HG02852 (cell line): Measurements from ENCODE around the gene THSD4.

ENCODE experiments used
- ATAC-seq: cut with Tn5 transposase; IDR thresholded peaks from one replicate; pipeline ENCODE4 v1.9.1; 2021; ENCODE audit warnings: mild to moderate bottlenecking, moderate library complexity; ENCODE audit not compliant: unreplicated experiment

The THSD4 gene

GRCh38 chr15:71598741-71599140 lies 483.5 kb downstream of the THSD4 start:
- no peak for ATAC-seq

- ATAC-seq: no peak
Observed at GRCh38 chr15:71599418-71600151, 484.3 kb downstream of the THSD4 start.

- ATAC-seq: no peak
Observed at GRCh38 chr15:71600237-71600636, 485.0 kb downstream of the THSD4 start.

GRCh38 chr15:71601038-71601834 lies 486.0 kb downstream of the THSD4 start:
- ATAC-seq: no peak

GRCh38 chr15:71603379-71603778 lies 488.1 kb downstream of the THSD4 start:
- ATAC-seq: no peak

- ATAC-seq: no peak
Observed at GRCh38 chr15:71607383-71607782, 492.1 kb downstream of the THSD4 start.

- no peak for ATAC-seq
Observed at GRCh38 chr15:71610728-71611552, 495.7 kb downstream of the THSD4 start.

GRCh38 chr15:71611553-71612396 lies 496.5 kb downstream of the THSD4 start:
- ATAC-seq: no peak

GRCh38 chr15:71612397-71612722 lies 497.1 kb downstream of the THSD4 start:
- no peak for ATAC-seq

GRCh38 chr15:71612869-71613268 lies 497.6 kb downstream of the THSD4 start:
- no peak for ATAC-seq

- no peak for ATAC-seq
Observed at GRCh38 chr15:71623111-71623510, 507.8 kb downstream of the THSD4 start.

- no peak for ATAC-seq
Observed at GRCh38 chr15:71626596-71627088, 511.4 kb downstream of the THSD4 start.

- no peak for ATAC-seq
Observed at GRCh38 chr15:71627188-71627587, 511.9 kb downstream of the THSD4 start.

- no peak for ATAC-seq
Observed at GRCh38 chr15:71627604-71628003, 512.3 kb downstream of the THSD4 start.

- ATAC-seq: no peak
Observed at GRCh38 chr15:71628988-71629770, 513.9 kb downstream of the THSD4 start.

- ATAC-seq: no peak
Observed at GRCh38 chr15:71629781-71630474, 514.7 kb downstream of the THSD4 start.

- ATAC-seq: no peak
Observed at GRCh38 chr15:71630475-71630809, 515.2 kb downstream of the THSD4 start.

GRCh38 chr15:71632576-71633195 lies 517.4 kb downstream of the THSD4 start:
- ATAC-seq: no peak
